Hepatocyte (in vitro differentiated cells): ENCODE data around the gene SRD5A3.

Source experiments
- EZH2 ChIP-seq: fragments of 200-600 bp; sonication (generic); IDR thresholded peaks from 2 replicates; pipeline ENCODE4 v1.6.1; 2016; ENCODE audit warnings: antibody characterized with exemption, mild to moderate bottlenecking, borderline replicate concordance
- TF ChIP-seq, protein P1 (sequence below): fragments of 200-600 bp; sonication (generic); IDR thresholded peaks from 2 replicates; pipeline ENCODE4 v1.5.1; 2016; ENCODE audit warnings: antibody characterized with exemption, mild to moderate bottlenecking; ENCODE audit not compliant: poor library complexity

DNA sequence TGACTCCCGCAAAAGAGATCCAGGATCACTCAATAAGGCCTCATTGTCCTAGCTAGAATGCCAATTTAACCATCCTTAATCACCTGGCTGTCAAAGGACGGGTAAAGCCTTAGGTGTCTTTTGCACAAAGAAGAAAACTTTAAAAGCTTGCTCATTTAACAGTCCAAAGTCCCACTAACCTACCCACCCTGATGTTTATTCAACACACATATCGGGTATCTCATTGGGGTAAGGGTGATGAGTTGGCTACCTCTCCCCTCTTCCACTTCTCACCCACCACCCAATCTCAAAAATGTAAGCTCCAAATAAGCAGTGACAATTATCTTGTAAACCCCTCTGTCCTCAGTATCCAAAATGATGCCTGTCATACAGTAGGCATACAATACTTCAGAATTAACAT is 988 bp upstream of the SRD5A3 start:
- TF ChIP-seq, protein P1, sequence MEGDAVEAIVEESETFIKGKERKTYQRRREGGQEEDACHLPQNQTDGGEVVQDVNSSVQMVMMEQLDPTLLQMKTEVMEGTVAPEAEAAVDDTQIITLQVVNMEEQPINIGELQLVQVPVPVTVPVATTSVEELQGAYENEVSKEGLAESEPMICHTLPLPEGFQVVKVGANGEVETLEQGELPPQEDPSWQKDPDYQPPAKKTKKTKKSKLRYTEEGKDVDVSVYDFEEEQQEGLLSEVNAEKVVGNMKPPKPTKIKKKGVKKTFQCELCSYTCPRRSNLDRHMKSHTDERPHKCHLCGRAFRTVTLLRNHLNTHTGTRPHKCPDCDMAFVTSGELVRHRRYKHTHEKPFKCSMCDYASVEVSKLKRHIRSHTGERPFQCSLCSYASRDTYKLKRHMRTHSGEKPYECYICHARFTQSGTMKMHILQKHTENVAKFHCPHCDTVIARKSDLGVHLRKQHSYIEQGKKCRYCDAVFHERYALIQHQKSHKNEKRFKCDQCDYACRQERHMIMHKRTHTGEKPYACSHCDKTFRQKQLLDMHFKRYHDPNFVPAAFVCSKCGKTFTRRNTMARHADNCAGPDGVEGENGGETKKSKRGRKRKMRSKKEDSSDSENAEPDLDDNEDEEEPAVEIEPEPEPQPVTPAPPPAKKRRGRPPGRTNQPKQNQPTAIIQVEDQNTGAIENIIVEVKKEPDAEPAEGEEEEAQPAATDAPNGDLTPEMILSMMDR, result no peak
- TF ChIP-seq EZH2, result no peak
